ENCODE data around the gene PIM3.

Gene PIM3

GRCh38 chr22:49916831-49917230 lies 43.7 kb upstream of the PIM3 start:
- CTCF ChIA-PET: interaction anchor here (1.1 kb wide), 1 partner anchor 13 kb away, joined by 4 read pairs; no protein-coding TSS in a partner anchor
- POLR2A ChIA-PET: no interaction called here
- TF ChIP-seq, protein P1, sequence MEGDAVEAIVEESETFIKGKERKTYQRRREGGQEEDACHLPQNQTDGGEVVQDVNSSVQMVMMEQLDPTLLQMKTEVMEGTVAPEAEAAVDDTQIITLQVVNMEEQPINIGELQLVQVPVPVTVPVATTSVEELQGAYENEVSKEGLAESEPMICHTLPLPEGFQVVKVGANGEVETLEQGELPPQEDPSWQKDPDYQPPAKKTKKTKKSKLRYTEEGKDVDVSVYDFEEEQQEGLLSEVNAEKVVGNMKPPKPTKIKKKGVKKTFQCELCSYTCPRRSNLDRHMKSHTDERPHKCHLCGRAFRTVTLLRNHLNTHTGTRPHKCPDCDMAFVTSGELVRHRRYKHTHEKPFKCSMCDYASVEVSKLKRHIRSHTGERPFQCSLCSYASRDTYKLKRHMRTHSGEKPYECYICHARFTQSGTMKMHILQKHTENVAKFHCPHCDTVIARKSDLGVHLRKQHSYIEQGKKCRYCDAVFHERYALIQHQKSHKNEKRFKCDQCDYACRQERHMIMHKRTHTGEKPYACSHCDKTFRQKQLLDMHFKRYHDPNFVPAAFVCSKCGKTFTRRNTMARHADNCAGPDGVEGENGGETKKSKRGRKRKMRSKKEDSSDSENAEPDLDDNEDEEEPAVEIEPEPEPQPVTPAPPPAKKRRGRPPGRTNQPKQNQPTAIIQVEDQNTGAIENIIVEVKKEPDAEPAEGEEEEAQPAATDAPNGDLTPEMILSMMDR (IDR thresholded peaks at IDR 0.05; ENCODE audit: insufficient read depth, low read length, missing control alignments): no peak
- DNase-seq (ENCODE audit: low read depth, low spot score): no peak
- H3K4me3 ChIP-seq (ENCODE audit: low read depth, low read length): no peak overlapping the region

- peak within 1 kb of the TSS; percentile 80 for H3K4me3 ChIP-seq (ENCODE audit: low read depth, low read length)
- DNase-seq (ENCODE audit: low read depth, low spot score): peak; percentile 65
- ChIA-PET CTCF (interaction anchor here (1.1 kb wide), 2 partner anchors 12 to 113 kb away, joined by 4 read pairs; no protein-coding TSS in a partner anchor), POLR2A (interaction anchor here (0.6 kb wide), 1 partner anchor 112 kb away, joined by 4 read pairs; no protein-coding TSS in a partner anchor)
- TF ChIP-seq, protein P1 (IDR thresholded peaks at IDR 0.05; ENCODE audit: insufficient read depth, low read length, missing control alignments): no peak
Observed at GRCh38 chr22:49917974-49918910, 42.3 kb upstream of the PIM3 start, which contains the start of the genes ALG12 and CRELD2. ALG12 (minus strand) TSS chr22:49918438; CDS start chr22:49913765, 4,673 bp downstream. CRELD2 (plus strand) TSS chr22:49918634; CDS start chr22:49918770, 136 bp downstream.

- no peak for DNase-seq (ENCODE audit: low read depth, low spot score)
- peak overlapping the region; percentile 67 for H3K4me3 ChIP-seq (ENCODE audit: low read depth, low read length)
- TF ChIP-seq, protein P1 (IDR thresholded peaks at IDR 0.05; ENCODE audit: insufficient read depth, low read length, missing control alignments): no peak
- ChIA-PET CTCF (interaction anchor here (1.4 kb wide), 1 partner anchor 73 kb away, joined by 3 read pairs; no protein-coding TSS in a partner anchor), POLR2A (no interaction called here)
Observed at GRCh38 chr22:49918911-49919881, 41.4 kb upstream of the PIM3 start.

- ChIA-PET CTCF (interaction anchor here (1.1 to 1.6 kb wide), 3 partner anchors 10 to 283 kb away, joined by 4 to 11 read pairs (median 5); no protein-coding TSS in a partner anchor), POLR2A (no interaction called here)
- TF ChIP-seq, protein P1 (IDR thresholded peaks at IDR 0.05; ENCODE audit: insufficient read depth, low read length, missing control alignments): no peak
- no peak for DNase-seq (ENCODE audit: low read depth, low spot score)
- no peak overlapping the region for H3K4me3 ChIP-seq (ENCODE audit: low read depth, low read length)
Observed at GRCh38 chr22:49920859-49921258, 39.7 kb upstream of the PIM3 start.

DNA sequence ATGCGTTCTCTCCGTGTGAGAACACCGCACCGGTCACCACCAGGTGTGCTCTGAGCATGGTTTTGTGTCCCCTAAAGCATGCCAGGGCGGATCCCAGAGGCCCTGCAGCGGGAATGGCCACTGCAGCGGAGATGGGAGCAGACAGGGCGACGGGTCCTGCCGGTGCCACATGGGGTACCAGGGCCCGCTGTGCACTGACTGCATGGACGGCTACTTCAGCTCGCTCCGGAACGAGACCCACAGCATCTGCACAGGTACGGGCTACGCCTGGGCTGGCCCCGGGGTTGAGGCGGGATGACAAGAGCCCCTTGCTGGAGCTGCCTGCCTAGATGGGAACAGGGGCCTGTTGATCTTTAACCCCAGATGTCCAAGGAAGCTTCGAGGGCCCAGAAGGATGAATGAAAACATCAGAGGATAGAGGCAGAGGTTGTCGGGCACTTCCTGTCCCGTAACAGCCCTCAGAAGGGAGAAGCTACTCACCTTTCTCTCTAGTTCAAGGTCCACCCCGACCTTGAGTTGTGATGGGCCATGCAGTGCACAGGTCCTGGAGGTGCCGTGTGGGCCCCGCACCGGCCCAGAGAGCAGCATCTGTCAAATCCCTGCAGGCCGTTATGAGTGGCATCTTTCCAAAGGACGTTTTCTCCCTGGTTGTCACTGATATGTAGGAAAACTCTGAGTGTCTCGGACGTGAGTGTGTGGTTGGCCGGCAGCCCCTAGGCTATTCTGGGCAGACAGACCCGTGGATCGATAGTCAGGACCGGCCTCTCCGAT lies 38.9 kb upstream of the PIM3 start:
- DNase-seq (ENCODE audit: low read depth, low spot score): no peak
- TF ChIP-seq, protein P1 (IDR thresholded peaks at IDR 0.05; ENCODE audit: insufficient read depth, low read length, missing control alignments): no peak
- CTCF ChIA-PET: interaction anchor here (1.5 to 1.6 kb wide), 2 partner anchors 9 to 109 kb away, joined by 5 to 11 read pairs; no protein-coding TSS in a partner anchor
- POLR2A ChIA-PET: no interaction called here
- H3K4me3 ChIP-seq (ENCODE audit: low read depth, low read length): no peak overlapping the region
